OCI-LY1 (cell line): ENCODE results near the gene KIF21A.

Experiments
- H2AFZ ChIP-seq: fragments of 200-600 bp; sonication (generic), shearing (Covaris generic); 2 replicates; pipeline ENCODE4 v1.6.0; 2014; ENCODE audit warnings: antibody characterized with exemption, mild to moderate bottlenecking, low read length
- H3F3A ChIP-seq: fragments of 200-600 bp; sonication (generic), shearing (Covaris generic); 2 replicates; pipeline ENCODE4 v1.6.0; 2014; ENCODE audit warnings: mild to moderate bottlenecking, antibody characterized with exemption, low read length, moderate library complexity; ENCODE audit not compliant: insufficient read depth
- H3K27ac ChIP-seq: fragments of 200-600 bp; sonication (generic); 2 replicates; pipeline ENCODE4 v1.5.1; 2014; ENCODE audit warnings: low read length, mixed run types, mild to moderate bottlenecking, low read depth; ENCODE audit not compliant: poor library complexity, severe bottlenecking
- H3K27me3 ChIP-seq: fragments of 200-600 bp; sonication (generic); 2 replicates; pipeline ENCODE4 v1.6.0; 2014; ENCODE audit warnings: antibody characterized with exemption, mild to moderate bottlenecking, low read length, moderate library complexity; ENCODE audit not compliant: insufficient read depth
- H3K36me3 ChIP-seq: fragments of 200-600 bp; sonication (generic); 2 replicates; pipeline ENCODE4 v1.6.1; 2014; ENCODE audit warnings: mild to moderate bottlenecking, antibody characterized with exemption, low read length, moderate library complexity, mixed read lengths; ENCODE audit not compliant: insufficient read depth
- H3K4me1 ChIP-seq: fragments of 200-600 bp; sonication (generic); 2 replicates; pipeline ENCODE4 v1.5.1; 2014; ENCODE audit warnings: mild to moderate bottlenecking, low read length, moderate library complexity; ENCODE audit not compliant: insufficient read depth, severe bottlenecking
- H3K4me2 ChIP-seq: fragments of 200-600 bp; sonication (generic), shearing (Covaris generic); 2 replicates; pipeline ENCODE4 v1.6.1; 2014; ENCODE audit warnings: low read length
- H3K4me3 ChIP-seq: fragments of 200-600 bp; sonication (generic); 2 replicates; pipeline ENCODE4 v1.5.1; 2014; ENCODE audit warnings: low read length, low read depth, mild to moderate bottlenecking, mixed read lengths; ENCODE audit not compliant: poor library complexity, severe bottlenecking
- H3K79me2 ChIP-seq: fragments of 200-600 bp; shearing (Covaris generic); 2 replicates; pipeline ENCODE4 v1.6.1; 2016; ENCODE audit warnings: mixed run types, low read length, mixed read lengths; ENCODE audit not compliant: insufficient read depth
- H3K9ac ChIP-seq: fragments of 200-600 bp; sonication (generic), shearing (Covaris generic); 2 replicates; pipeline ENCODE4 v1.6.1; 2014; ENCODE audit warnings: mild to moderate bottlenecking, low read length, mixed read lengths
- H3K9me2 ChIP-seq: fragments of 200-600 bp; sonication (generic), shearing (Covaris generic); 2 replicates; pipeline ENCODE4 v1.6.1; 2014; ENCODE audit warnings: low read depth, mild to moderate bottlenecking, low read length, mixed read lengths
- H3K9me3 ChIP-seq: fragments of 200-600 bp; shearing (Covaris generic); 2 replicates; pipeline ENCODE4 v1.6.1; 2014; ENCODE audit warnings: low read length, mixed read lengths
- H4K20me1 ChIP-seq: fragments of 200-600 bp; sonication (generic), shearing (Covaris generic); 2 replicates; pipeline ENCODE4 v1.6.0; 2016; ENCODE audit warnings: mild to moderate bottlenecking, low read length; ENCODE audit not compliant: insufficient read depth
- CTCF ChIP-seq: fragments of 200-600 bp; sonication (generic), shearing (Covaris generic); IDR thresholded peaks from 2 replicates; pipeline ENCODE4 v1.5.1; 2017; ENCODE audit warnings: mild to moderate bottlenecking, antibody characterized with exemption, low read length, moderate library complexity, mixed read lengths
- EZH2 ChIP-seq: fragments of 200-600 bp; sonication (generic), shearing (Covaris generic); IDR thresholded peaks from 2 replicates; pipeline ENCODE4 v1.8.0; 2017; ENCODE audit warnings: borderline replicate concordance, mixed run types, mild to moderate bottlenecking, antibody characterized with exemption, low read length, moderate library complexity, mixed read lengths

The KIF21A gene

GRCh38 chr12:39369756-39370155 lies 73.2 kb downstream of the KIF21A start:
- H3K9me2 ChIP-seq = no peaks in the 10 kb centered on the region
- H3K4me1 ChIP-seq = peaks cover 9% of the 10 kb centered on the region
- H3K9ac ChIP-seq = no peak overlapping the region
- no peaks in the 10 kb centered on the region for H4K20me1 ChIP-seq
- no peak overlapping the region for H3K4me3 ChIP-seq
- no peak overlapping the region for H3K27ac ChIP-seq
- no peaks in the 10 kb centered on the region for H3F3A ChIP-seq
- H3K79me2 ChIP-seq = no peaks in the 10 kb centered on the region
- H3K9me3 ChIP-seq = no peaks in the 10 kb centered on the region
- H3K36me3 ChIP-seq = peaks cover 19% of the 10 kb centered on the region; the same call in 1 of the 2 replicates
- no peak overlapping the region for H3K4me2 ChIP-seq
- TF ChIP-seq CTCF (no peak), EZH2 (no peak)
- H3K27me3 ChIP-seq = no peaks in the 10 kb centered on the region
- H2AFZ ChIP-seq = no peak overlapping the region

GRCh38 chr12:39368891-39369290 lies 74.0 kb downstream of the KIF21A start:
- Histone ChIP-seq H3K9me3 (no peaks in the 10 kb centered on the region), H3K9ac (no peak overlapping the region), H3K36me3 (peaks cover 27% of the 10 kb centered on the region; the same call in 1 of the 2 replicates), H4K20me1 (no peaks in the 10 kb centered on the region), H3K27me3 (no peaks in the 10 kb centered on the region), H3K4me1 (peaks cover 9% of the 10 kb centered on the region), H3K4me3 (no peak overlapping the region), H3K79me2 (no peaks in the 10 kb centered on the region), H3K27ac (no peak overlapping the region), H3K9me2 (no peaks in the 10 kb centered on the region), H2AFZ (no peak overlapping the region), H3K4me2 (no peak overlapping the region), H3F3A (no peaks in the 10 kb centered on the region)
- TF ChIP-seq EZH2 (no peak), CTCF (no peak)

GRCh38 chr12:39368096-39368495 lies 74.8 kb downstream of the KIF21A start:
- Histone ChIP-seq H2AFZ (no peak overlapping the region), H3K79me2 (no peaks in the 10 kb centered on the region), H3K27me3 (no peaks in the 10 kb centered on the region), H3K9me2 (no peaks in the 10 kb centered on the region), H3K4me2 (no peak overlapping the region), H3K9me3 (no peaks in the 10 kb centered on the region), H3K9ac (no peak overlapping the region), H3K27ac (no peak overlapping the region), H3F3A (no peaks in the 10 kb centered on the region), H3K36me3 (peaks cover 27% of the 10 kb centered on the region; the same call in 1 of the 2 replicates), H3K4me1 (peaks cover 6% of the 10 kb centered on the region), H4K20me1 (no peaks in the 10 kb centered on the region), H3K4me3 (no peak overlapping the region)
- TF ChIP-seq CTCF = no peak
- TF ChIP-seq EZH2 = no peak
